B cell (primary cell): Measurements from ENCODE around the gene LOC128125822.
"Not testable (repeated sequence)": the region's sequence is repeated elsewhere in the genome, so short reads cannot be mapped to it uniquely, and the experiment has no call there.

ENCODE experiments used
- ATAC-seq: fragments of 200-7000 bp; cut with Tn5 transposase; one replicate; pipeline ENCODE4 v1.10.0; 2021; ENCODE audit warnings: low read depth, mild to moderate bottlenecking, moderate number of reproducible peaks, moderate library complexity
- CTCF ChIA-PET: fragments of 350-600 bp; sonication (Branson Sonifier 250); formaldehyde crosslinking; loops from one replicate; lab custom pipeline; 2021; ENCODE audit warnings: antibody characterized with exemption, inconsistent platforms; lab: Charles Lee
- POLR2A ChIA-PET: fragments of 350-600 bp; sonication (Branson Sonifier 250); formaldehyde crosslinking; loops from one replicate; lab custom pipeline; 2021; ENCODE audit warnings: antibody characterized with exemption; lab: Charles Lee
- DNase-seq: peaks from one replicate; pipeline ENCODE4 v3.0.0; 2013
- H2AFZ ChIP-seq: 2 replicates; pipeline ENCODE4 v1.6.1; 2012; ENCODE audit warnings: mild to moderate bottlenecking, low read depth, low read length; ENCODE audit not compliant: insufficient read depth, poor library complexity, severe bottlenecking
- H3K27ac ChIP-seq, 2 donors: 1 replicate in 1 of 2; 2 replicates in 1 of 2; pipeline ENCODE4 v1.5.1; 2012 to 2013; ENCODE audit warnings: low read length in 2 of 2, mild to moderate bottlenecking in 2 of 2, moderate library complexity in 1 of 2
- H3K27me3 ChIP-seq, 4 experiments: fragments of 200-600 bp in 1 of 4; sonication (generic) in 1 of 4; replicated peaks in 1 of 4; 1 replicate in 2 of 4; 2 replicates in 2 of 4; pipeline versions ENCODE4 v1.6.1 to v1.7.0; 2013 to 2016; ENCODE audit warnings: low read length in 3 of 4, mild to moderate bottlenecking in 2 of 4, mixed read lengths in 1 of 4, moderate library complexity in 1 of 4; ENCODE audit not compliant: insufficient read depth in 4 of 4, control insufficient read depth in 3 of 4; ENCODE audit errors: control extremely low read depth in 1 of 4
- H3K36me3 ChIP-seq, 2 experiments: replicated peaks in 1 of 2; 1 replicate in 1 of 2; 2 replicates in 1 of 2; pipeline versions ENCODE4 v1.6.1 to v1.7.1; 2013; ENCODE audit warnings: low read length in 1 of 2; ENCODE audit not compliant: insufficient read depth in 2 of 2, control insufficient read depth in 1 of 2; ENCODE audit errors: control extremely low read depth in 1 of 2, extremely low read depth in 1 of 2
- H3K4me1 ChIP-seq, 2 donors: fragments of 200-600 bp in 1 of 2; sonication (generic) in 1 of 2; 1 replicate in 1 of 2; 2 replicates in 1 of 2; pipeline versions ENCODE4 v1.5.1 to v1.6.1; 2013 to 2017; ENCODE audit warnings: low read length in 2 of 2; ENCODE audit not compliant: control insufficient read depth in 2 of 2, insufficient read depth in 2 of 2
- H3K4me2 ChIP-seq: replicated peaks from 2 replicates; pipeline ENCODE3; 2012; ENCODE audit warnings: mild to moderate bottlenecking, low read depth, low read length; ENCODE audit not compliant: poor library complexity, severe bottlenecking
- H3K4me3 ChIP-seq, 5 experiments: fragments of 200-600 bp in 1 of 5; sonication (generic) in 1 of 5; 1 replicate in 3 of 5; 2 replicates in 2 of 5; pipeline versions ENCODE4 v1.5.1 to v1.7.0; 2011 to 2016; ENCODE audit warnings: low read length in 4 of 5, mild to moderate bottlenecking in 4 of 5, low read depth in 2 of 5, control low read depth in 1 of 5, moderate library complexity in 1 of 5; ENCODE audit not compliant: insufficient read depth in 1 of 5; ENCODE audit errors: control extremely low read depth in 1 of 5, extremely low read depth in 1 of 5
- H3K79me2 ChIP-seq: fragments of 200-600 bp; sonication (generic); one replicate; pipeline ENCODE4 v1.6.0; 2016; ENCODE audit warnings: low read length; ENCODE audit not compliant: control insufficient read depth, insufficient read depth
- H3K9ac ChIP-seq: fragments of 200-600 bp; sonication (generic); 2 replicates; pipeline ENCODE4 v1.6.1; 2017; ENCODE audit warnings: mild to moderate bottlenecking, low read length, moderate library complexity
- H3K9me3 ChIP-seq, 3 donors: one replicate each; pipeline versions ENCODE4 v1.6.1 to v1.7.1; 2013; ENCODE audit warnings: low read length in 2 of 3; ENCODE audit not compliant: control insufficient read depth in 2 of 3, insufficient read depth in 1 of 3; ENCODE audit errors: control extremely low read depth in 1 of 3
- H4K20me1 ChIP-seq: 2 replicates; pipeline ENCODE4 v1.6.0; 2012; ENCODE audit warnings: mild to moderate bottlenecking, low read length; ENCODE audit not compliant: insufficient read depth, control insufficient read depth, poor library complexity, severe bottlenecking
- H3K27ac Mint-ChIP-seq: one replicate; pipeline ENCODE4 v1.8.0; 2021; ENCODE audit warnings: mixed read lengths
- H3K27me3 Mint-ChIP-seq: one replicate; pipeline ENCODE4 v1.8.0; 2021; ENCODE audit warnings: mixed read lengths
- H3K4me1 Mint-ChIP-seq: one replicate; pipeline ENCODE4 v1.8.0; 2021; ENCODE audit warnings: mixed read lengths
- H3K4me3 Mint-ChIP-seq: one replicate; pipeline ENCODE4 v1.8.0; 2021; ENCODE audit warnings: mixed read lengths
- H3K9me3 Mint-ChIP-seq: one replicate; pipeline ENCODE4 v1.8.0; 2022; ENCODE audit warnings: mixed read lengths; ENCODE audit not compliant: insufficient read depth
- CTCF ChIP-seq: fragments of 200-600 bp; IDR thresholded peaks from one replicate; pipeline ENCODE4 v1.8.0; 2022; ENCODE audit warnings: antibody characterized with exemption, mild to moderate bottlenecking
- EZH2 ChIP-seq: IDR thresholded peaks from 2 replicates; pipeline ENCODE4 v1.6.1; 2012; ENCODE audit warnings: borderline replicate concordance, low read depth, mild to moderate bottlenecking, moderate library complexity, low read length; ENCODE audit not compliant: insufficient read depth, poor library complexity, severe bottlenecking
- WGBS: methylation state at CpG from one replicate; pipeline ENCODE4 v1.1.5; 2013; ENCODE audit warnings: missing lambda C conversion rate; ENCODE audit not compliant: insufficient coverage; 5-methylcytosine and 5-hydroxymethylcytosine counted together
- intact Hi-C: fragments of 100-400 bp; cut with micrococcal nuclease; formaldehyde crosslinking; loops from one replicate; pipeline ENCODE4 v1.10.0; 2022

Gene LOC128125822

DNA sequence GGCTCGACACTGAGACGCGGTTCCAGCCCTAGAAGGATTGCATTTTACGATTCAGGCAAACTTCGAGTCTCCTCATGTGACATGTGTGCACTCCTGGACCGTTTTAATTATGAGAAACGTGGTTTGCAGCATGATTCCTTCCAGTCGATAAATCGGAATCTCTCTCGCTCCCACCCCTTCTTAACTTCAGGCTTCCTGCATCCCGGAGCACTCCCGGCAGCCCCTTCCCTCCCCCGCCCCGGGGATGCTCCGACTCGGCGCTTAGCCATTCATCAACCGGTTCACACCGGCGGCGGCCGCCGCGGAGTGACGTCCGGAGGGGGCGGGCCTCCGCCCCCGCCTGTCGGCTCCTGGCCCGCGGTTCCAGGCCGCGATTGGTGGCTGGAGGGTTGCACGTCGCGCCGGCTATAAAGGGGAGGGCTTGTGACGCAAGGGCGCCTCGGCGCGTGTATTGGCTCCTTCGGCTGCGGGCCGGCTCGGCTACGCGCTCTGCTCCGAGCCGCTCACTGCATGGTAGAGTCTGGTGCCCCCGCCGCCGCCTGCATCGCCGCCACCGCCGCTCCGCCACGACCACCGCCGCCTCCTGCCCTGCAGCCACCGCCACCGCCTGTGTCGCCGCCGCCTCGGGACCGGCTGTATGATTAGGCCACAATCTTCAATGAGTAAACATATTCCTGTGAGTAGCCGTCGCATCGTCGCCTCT, at the start of gene LOC128125822, which contains the start of gene PTP4A1:
Gene LOC128125822 (plus strand): TSS at position 437 of the 703 bp plus-strand sequence.
Gene PTP4A1 (plus strand): TSS at position 437 of the 703 bp plus-strand sequence. CDS start 4,401 bp downstream, outside the sequence.
- ChIA-PET CTCF (no interaction called here), POLR2A (interaction anchor here (2.5 kb wide), 1 partner anchor 64 kb away, joined by 13 read pairs; the partner anchor contains the start of gene PHF3)
- H3K27ac Mint-ChIP-seq = peak within 1 kb of the TSS; percentile 100
- Histone ChIP-seq H3K27me3 (peaks cover 0 to 2% (median 0%) of the 10 kb centered on the region in 4 experiments), H3K4me2 (peak within 1 kb of the TSS; percentile 86), H3K9ac (peak within 1 kb of the TSS; percentile 98), H3K9me3 (no peaks in the 10 kb centered on the region), H4K20me1 (peaks cover 39% of the 10 kb centered on the region), H2AFZ (peak within 1 kb of the TSS; percentile 87), H3K4me1 (peaks cover 16 to 19% of the 10 kb centered on the region in 2 donors), H3K4me3 (peak within 1 kb of the TSS; percentile 85 to 94 (median 88)), H3K27ac (peak within 1 kb of the TSS; percentile 98 to 99), H3K79me2 (peaks cover 36% of the 10 kb centered on the region), H3K36me3 (peaks cover 4 to 10% of the 10 kb centered on the region in 2 experiments)
- DNase-seq (peak; percentile 99), ATAC-seq (peak; percentile 84)
- intact Hi-C loops = loop anchor here (2.0 to 10.0 kb wide), 3 partner anchors 115 to 1287 kb away; partner anchors contain the start of gene KHDRBS2
- H3K27me3 Mint-ChIP-seq = no peaks in the 10 kb centered on the region
- TF ChIP-seq CTCF (no peak), EZH2 (no peak)
- peak within 1 kb of the TSS; percentile 87 for H3K4me3 Mint-ChIP-seq
- H3K9me3 Mint-ChIP-seq = no peaks in the 10 kb centered on the region
- under 1% methylated on average over 73 of the region's 73 CpGs for WGBS
- H3K4me1 Mint-ChIP-seq = peaks cover 31% of the 10 kb centered on the region

DNA sequence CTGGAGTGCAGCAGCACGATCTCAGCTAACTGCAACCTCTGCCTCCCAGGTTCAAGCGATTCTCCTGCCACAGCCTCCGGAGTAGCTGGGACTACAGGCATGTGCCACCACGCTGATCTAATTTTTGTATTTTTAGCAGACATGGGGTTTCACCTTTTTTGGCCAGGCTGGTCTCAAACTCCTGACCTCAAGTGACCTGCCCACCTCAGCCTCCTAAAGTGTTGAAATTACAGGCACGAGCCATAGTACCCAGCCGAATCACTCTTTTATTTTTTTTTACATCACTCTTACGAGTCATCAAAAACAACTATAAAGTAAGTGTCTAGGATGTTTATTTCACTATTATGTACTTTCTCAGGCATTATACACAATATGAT, 49.4 kb upstream of the LOC128125822 start:
- CTCF ChIA-PET, H3K36me3 ChIP-seq, ATAC-seq, DNase-seq, H3K9me3 Mint-ChIP-seq, POLR2A ChIA-PET, H3K27me3 Mint-ChIP-seq, H3K27ac ChIP-seq, H4K20me1 ChIP-seq, H3K27me3 ChIP-seq, H3K27ac Mint-ChIP-seq, intact Hi-C loops, H3K9me3 ChIP-seq, H3K79me2 ChIP-seq, H3K4me2 ChIP-seq, H3K4me3 ChIP-seq, H2AFZ ChIP-seq, H3K4me3 Mint-ChIP-seq, H3K9ac ChIP-seq: not testable (repeated sequence)
- H3K4me1 ChIP-seq = peaks cover 8 to 13% of the 10 kb centered on the region in 2 donors
- peaks cover 18% of the 10 kb centered on the region for H3K4me1 Mint-ChIP-seq
- WGBS = 100% methylated on average over 3 of the region's 7 CpGs
